ENCODE results near the gene TH.

TH gene

GRCh38 chr11:2116680-2117079 lies 54.9 kb downstream of the TH start:
- DNase-seq = no peak
- CTCF ChIA-PET = no interaction called here
- no peaks in the 10 kb centered on the region for H3K9me3 Mint-ChIP-seq
- H3K27me3 Mint-ChIP-seq = peaks cover 41% of the 10 kb centered on the region
- no peaks in the 10 kb centered on the region for H3K36me3 Mint-ChIP-seq
- H3K4me1 Mint-ChIP-seq = no peaks in the 10 kb centered on the region
- no peak overlapping the region for H3K27ac Mint-ChIP-seq
- no peak overlapping the region for H3K4me3 Mint-ChIP-seq

- H3K4me3 Mint-ChIP-seq = no peak overlapping the region
- H3K4me1 Mint-ChIP-seq = no peaks in the 10 kb centered on the region
- H3K36me3 Mint-ChIP-seq = no peaks in the 10 kb centered on the region
- CTCF ChIA-PET = interaction anchor here (1.0 kb wide), 1 partner anchor 409 kb away, joined by 3 read pairs; no protein-coding TSS in a partner anchor
- no peak for DNase-seq
- H3K9me3 Mint-ChIP-seq = no peaks in the 10 kb centered on the region
- peaks cover 40% of the 10 kb centered on the region for H3K27me3 Mint-ChIP-seq
- no peak overlapping the region for H3K27ac Mint-ChIP-seq
Measured at GRCh38 chr11:2115308-2115707, 56.3 kb downstream of the TH start.

GRCh38 chr11:2114430-2115241 lies 57.0 kb downstream of the TH start:
- no peak overlapping the region for H3K27ac Mint-ChIP-seq
- H3K4me3 Mint-ChIP-seq = no peak overlapping the region
- no peaks in the 10 kb centered on the region for H3K36me3 Mint-ChIP-seq
- H3K9me3 Mint-ChIP-seq = no peaks in the 10 kb centered on the region
- DNase-seq = no peak
- peaks cover 45% of the 10 kb centered on the region for H3K27me3 Mint-ChIP-seq
- no peaks in the 10 kb centered on the region for H3K4me1 Mint-ChIP-seq
- CTCF ChIA-PET = no interaction called here

Measured in activated naive CD4-positive, alpha-beta T cell treated with anti-CD3 and anti-CD28 coated beads, Interleukin-2, amount 10 ng/mL, durations not matched to agents 7 days and 5 days (primary cell).